Ascending aorta (tissue), 2 donors: ENCODE results near the gene COLQ. TPM values are rescaled to one million over a fixed set of nuclear protein-coding genes. Genes with fewer than 3 reads are reported as not detected.

ENCODE experiments used
- DNase-seq, 2 donors: peaks; one replicate each; pipeline ENCODE4 v3.0.0-alpha.2; 2019; ENCODE audit warnings: low spot score in 2 of 2
- H3K27ac ChIP-seq, 2 donors: fragments of 200-600 bp; sonication (generic); one replicate each; pipeline ENCODE4 v1.5.1; 2016 to 2017; ENCODE audit warnings: mild to moderate bottlenecking in 1 of 2
- H3K27me3 ChIP-seq: fragments of 200-600 bp; sonication (generic); one replicate; pipeline ENCODE4 v1.5.1; 2017
- H3K36me3 ChIP-seq, 2 donors: fragments of 200-600 bp; sonication (generic); one replicate each; pipeline ENCODE4 v1.5.1; 2016
- H3K4me1 ChIP-seq, 2 donors: fragments of 200-600 bp; sonication (generic); one replicate each; pipeline ENCODE4 v1.5.1; 2016 to 2017; ENCODE audit warnings: mild to moderate bottlenecking in 1 of 2
- H3K4me3 ChIP-seq, 2 donors: fragments of 200-600 bp; sonication (generic); one replicate each; pipeline ENCODE4 v1.5.1; 2016 to 2017; ENCODE audit warnings: mild to moderate bottlenecking in 1 of 2
- H3K9me3 ChIP-seq, 2 donors: fragments of 200-600 bp; sonication (generic); one replicate each; pipeline ENCODE4 v1.5.1; 2016
- intact Hi-C: fragments of 100-400 bp; cut with DNase I; formaldehyde crosslinking; loops from one replicate; pipeline ENCODE4 v1.15.1; 2023
- total RNA-seq: library from RNA; depleted of rRNA; stranded (reverse); fragments of >200 nt; gene quantifications from one replicate; pipeline ENCODE4 v1.1.0, GENCODE V29; 2016
- TF ChIP-seq, protein P1 (sequence below), 3 experiments: fragments of 200-600 bp in 2 of 3; fragments of 450-650 bp in 1 of 3; sonication (generic) in 2 of 3; IDR thresholded peaks; one replicate each; pipeline ENCODE4 v1.5.1; 2016 to 2019; ENCODE audit warnings: antibody characterized with exemption in 3 of 3, mild to moderate bottlenecking in 1 of 3, moderate library complexity in 1 of 3

COLQ gene
- total RNA-seq, 1 donor from 2014 or later, result 4.6 TPM

DNA sequence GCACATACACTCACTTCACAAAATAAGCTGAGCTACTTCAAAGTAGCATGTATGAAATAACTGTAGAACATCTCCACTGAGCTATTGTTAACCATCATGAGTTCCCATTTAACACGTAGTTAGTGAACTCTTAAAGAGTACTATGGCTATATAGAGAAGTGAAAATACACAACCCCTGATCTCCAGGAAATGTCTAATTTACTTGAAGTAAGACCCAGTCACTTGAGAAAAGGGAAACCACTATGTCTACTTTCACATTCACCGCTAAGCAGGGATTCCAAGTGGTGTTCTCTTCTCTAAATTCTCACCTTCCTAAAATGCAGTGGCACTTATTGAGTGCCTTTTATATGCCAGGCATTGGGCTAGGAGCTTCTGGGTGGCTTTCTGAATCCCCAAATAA is 35.0 kb upstream of the COLQ start:
- Histone ChIP-seq H3K27me3 (no peaks in the 10 kb centered on the region), H3K4me1 (no peaks in the 10 kb centered on the region), H3K27ac (no peak overlapping the region), H3K9me3 (no peaks in the 10 kb centered on the region), H3K36me3 (peaks cover 4 to 17% of the 10 kb centered on the region in 2 donors), H3K4me3 (no peak overlapping the region)
- intact Hi-C loops, result loop anchor here (2.0 kb wide), 1 partner anchor 128 kb away; no protein-coding TSS in a partner anchor
- TF ChIP-seq, protein P1, sequence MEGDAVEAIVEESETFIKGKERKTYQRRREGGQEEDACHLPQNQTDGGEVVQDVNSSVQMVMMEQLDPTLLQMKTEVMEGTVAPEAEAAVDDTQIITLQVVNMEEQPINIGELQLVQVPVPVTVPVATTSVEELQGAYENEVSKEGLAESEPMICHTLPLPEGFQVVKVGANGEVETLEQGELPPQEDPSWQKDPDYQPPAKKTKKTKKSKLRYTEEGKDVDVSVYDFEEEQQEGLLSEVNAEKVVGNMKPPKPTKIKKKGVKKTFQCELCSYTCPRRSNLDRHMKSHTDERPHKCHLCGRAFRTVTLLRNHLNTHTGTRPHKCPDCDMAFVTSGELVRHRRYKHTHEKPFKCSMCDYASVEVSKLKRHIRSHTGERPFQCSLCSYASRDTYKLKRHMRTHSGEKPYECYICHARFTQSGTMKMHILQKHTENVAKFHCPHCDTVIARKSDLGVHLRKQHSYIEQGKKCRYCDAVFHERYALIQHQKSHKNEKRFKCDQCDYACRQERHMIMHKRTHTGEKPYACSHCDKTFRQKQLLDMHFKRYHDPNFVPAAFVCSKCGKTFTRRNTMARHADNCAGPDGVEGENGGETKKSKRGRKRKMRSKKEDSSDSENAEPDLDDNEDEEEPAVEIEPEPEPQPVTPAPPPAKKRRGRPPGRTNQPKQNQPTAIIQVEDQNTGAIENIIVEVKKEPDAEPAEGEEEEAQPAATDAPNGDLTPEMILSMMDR (IDR thresholded peaks at IDR 0.05), result no peak
- DNase-seq, result no peak

DNA sequence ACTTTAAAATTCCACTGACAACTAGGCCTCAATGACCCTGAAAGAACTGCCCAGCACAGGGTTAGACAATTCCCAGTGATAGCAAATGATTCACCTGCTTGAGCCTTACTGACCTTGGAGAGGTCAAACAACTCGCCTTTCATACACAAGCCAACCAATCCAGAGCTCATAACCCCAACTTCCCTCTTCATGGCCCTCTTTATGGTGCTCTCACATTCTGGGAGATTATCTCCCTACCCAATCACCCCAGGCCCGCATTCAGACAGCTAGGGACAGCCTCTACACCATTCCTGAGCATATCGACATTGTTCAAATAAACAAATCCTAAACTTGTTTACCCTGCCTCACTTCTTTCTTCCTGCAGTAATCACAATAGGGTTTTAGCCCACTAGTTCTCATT is 32.2 kb upstream of the COLQ start:
- DNase-seq, result no peak
- TF ChIP-seq, protein P1 (IDR thresholded peaks at IDR 0.05), result no peak
- Histone ChIP-seq H3K36me3 (no peaks in the 10 kb centered on the region), H3K27ac (no peak overlapping the region), H3K9me3 (no peaks in the 10 kb centered on the region), H3K27me3 (no peaks in the 10 kb centered on the region), H3K4me1 (no peaks in the 10 kb centered on the region), H3K4me3 (no peak overlapping the region)
- intact Hi-C loops, result no loop called here

DNA sequence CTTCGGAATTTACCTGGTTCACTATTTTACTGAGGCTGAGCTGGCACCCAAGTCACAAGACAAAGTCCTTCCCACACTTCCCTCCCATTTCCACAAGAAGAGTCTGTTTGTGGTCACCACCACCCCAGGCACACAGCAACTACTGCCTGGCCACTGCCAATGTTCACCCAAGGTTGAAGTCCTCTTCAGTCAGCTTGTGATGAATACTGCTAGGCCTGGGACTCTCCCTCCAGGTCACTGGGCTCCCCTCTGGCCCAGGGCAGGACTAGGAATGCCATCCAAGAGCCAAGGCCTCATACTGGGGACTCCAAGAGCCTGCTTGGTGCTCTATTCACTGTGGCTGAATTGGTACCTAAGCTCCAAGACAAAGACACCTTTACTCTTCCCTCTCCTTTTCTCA is 30.4 kb upstream of the COLQ start:
- intact Hi-C loops, result no loop called here
- no peaks in the 10 kb centered on the region for H3K9me3 ChIP-seq
- H3K27ac ChIP-seq, result no peak overlapping the region
- TF ChIP-seq, protein P1 (IDR thresholded peaks at IDR 0.05), result no peak
- H3K4me1 ChIP-seq, result no peaks in the 10 kb centered on the region
- H3K27me3 ChIP-seq, result no peaks in the 10 kb centered on the region
- no peak for DNase-seq
- no peaks in the 10 kb centered on the region for H3K36me3 ChIP-seq
- H3K4me3 ChIP-seq, result no peak overlapping the region

DNA sequence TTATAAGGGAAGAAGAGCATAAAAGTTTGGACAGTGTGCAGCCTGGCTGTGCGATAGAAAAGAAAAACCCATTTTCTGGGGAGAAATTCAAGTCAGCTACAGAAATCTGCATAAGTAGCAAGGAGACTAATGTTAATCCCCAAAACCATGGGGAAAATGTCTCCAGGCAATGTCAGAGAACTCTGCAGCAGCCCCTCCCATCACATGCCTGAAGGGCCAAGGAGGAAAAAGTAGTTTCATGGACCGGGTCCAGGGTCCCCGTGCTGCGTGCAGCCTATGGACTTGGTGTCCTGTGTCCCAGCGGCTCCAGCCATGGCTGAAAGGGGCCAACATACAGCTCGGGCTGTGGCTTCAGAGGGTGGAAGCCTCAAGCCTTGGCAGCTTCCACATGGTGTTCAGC is 28.3 kb upstream of the COLQ start:
- no peak overlapping the region for H3K4me3 ChIP-seq
- no peaks in the 10 kb centered on the region for H3K27me3 ChIP-seq
- no peak for DNase-seq
- H3K4me1 ChIP-seq, result no peaks in the 10 kb centered on the region
- H3K36me3 ChIP-seq, result no peaks in the 10 kb centered on the region
- intact Hi-C loops, result no loop called here
- H3K27ac ChIP-seq, result no peak overlapping the region
- TF ChIP-seq, protein P1 (IDR thresholded peaks at IDR 0.05), result no peak
- H3K9me3 ChIP-seq, result no peaks in the 10 kb centered on the region

DNA sequence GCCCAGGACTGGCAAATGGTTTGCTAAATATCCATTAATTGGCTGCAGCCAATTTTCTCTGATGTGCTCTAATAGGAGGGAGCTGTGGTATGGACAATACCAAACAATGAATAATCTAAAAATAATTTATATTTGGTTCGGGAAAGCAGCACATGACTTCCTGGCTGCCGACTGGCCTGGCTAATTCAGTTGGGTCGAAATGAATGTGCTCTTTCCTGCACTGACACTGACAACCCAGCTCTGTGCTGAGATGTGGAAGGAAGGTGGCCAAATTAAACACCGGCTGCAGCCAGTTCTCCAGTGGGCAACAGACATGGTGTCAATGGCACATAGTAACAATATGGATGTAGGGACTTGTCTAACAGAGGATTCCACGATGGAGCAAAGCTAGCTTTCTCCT is 21.1 kb upstream of the COLQ start:
- intact Hi-C loops, result no loop called here
- H3K36me3 ChIP-seq, result no peaks in the 10 kb centered on the region
- no peaks in the 10 kb centered on the region for H3K27me3 ChIP-seq
- DNase-seq, result no peak
- H3K27ac ChIP-seq, result no peak overlapping the region
- H3K9me3 ChIP-seq, result no peaks in the 10 kb centered on the region
- H3K4me3 ChIP-seq, result no peak overlapping the region
- H3K4me1 ChIP-seq, result peaks cover 0 to 4% of the 10 kb centered on the region in 2 donors
- TF ChIP-seq, protein P1 (IDR thresholded peaks at IDR 0.05), result no peak

DNA sequence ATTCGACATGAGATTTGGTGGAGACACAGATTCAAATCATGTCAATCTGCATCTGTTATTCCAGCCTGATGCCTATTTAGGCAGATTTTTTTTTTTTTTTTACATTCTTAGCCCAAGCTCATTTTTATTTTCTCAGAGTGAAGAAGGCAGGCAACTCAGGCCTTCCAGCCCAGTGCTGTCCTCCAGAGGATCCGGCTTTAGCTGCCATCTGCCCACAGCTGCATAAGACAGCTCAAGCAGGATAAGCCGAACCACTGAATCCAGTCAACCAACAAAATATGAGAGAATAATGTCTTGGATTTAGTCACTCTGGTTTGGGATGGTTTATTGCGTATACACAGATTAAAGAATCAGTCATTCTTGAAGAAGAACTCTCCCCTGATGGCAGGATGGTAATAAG is 19.9 kb upstream of the COLQ start:
- TF ChIP-seq, protein P1 (IDR thresholded peaks at IDR 0.05), result no peak
- Histone ChIP-seq H3K9me3 (no peaks in the 10 kb centered on the region), H3K4me3 (no peak overlapping the region), H3K36me3 (no peaks in the 10 kb centered on the region), H3K4me1 (peaks cover 0 to 4% of the 10 kb centered on the region in 2 donors), H3K27me3 (no peaks in the 10 kb centered on the region), H3K27ac (no peak overlapping the region)
- DNase-seq, result no peak
- intact Hi-C loops, result no loop called here
